Fibroblast of lung (primary cell): ENCODE data around the gene SPNS1. TPM values are rescaled to one million over a fixed set of nuclear protein-coding genes. Genes with fewer than 3 reads are reported as not detected.

ENCODE experiments used
- DNase-seq, 2 donors: peaks; one replicate each; pipeline versions ENCODE4 v3.0.0 to v3.0.0-alpha.2; 2010; ENCODE audit warnings: low read depth in 2 of 2
- H2AFZ ChIP-seq: 2 replicates; pipeline ENCODE4 v1.5.1; 2012; ENCODE audit warnings: low read length, control low read depth, inconsistent platforms
- H3K27ac ChIP-seq: 2 replicates; pipeline ENCODE4 v1.5.1; 2011; ENCODE audit warnings: low read length, control low read depth; ENCODE audit not compliant: insufficient read depth
- H3K27me3 ChIP-seq: 2 replicates; pipeline ENCODE4 v1.5.1; 2011; ENCODE audit warnings: mild to moderate bottlenecking, low read length; ENCODE audit not compliant: control insufficient read depth, insufficient read depth
- H3K36me3 ChIP-seq: 2 replicates; pipeline ENCODE4 v1.5.1; 2011; ENCODE audit warnings: low read length; ENCODE audit not compliant: control insufficient read depth, insufficient read depth
- H3K4me1 ChIP-seq: 2 replicates; pipeline ENCODE4 v1.5.1; 2011; ENCODE audit warnings: low read length; ENCODE audit not compliant: control insufficient read depth, insufficient read depth; ENCODE audit errors: extremely low read depth
- H3K4me2 ChIP-seq: 2 replicates; pipeline ENCODE4 v1.5.1; 2011; ENCODE audit warnings: low read length, control low read depth; ENCODE audit not compliant: insufficient read depth; ENCODE audit errors: extremely low read depth
- H3K4me3 ChIP-seq, 4 experiments: fragments of 200-600 bp in 1 of 4; sonication (generic) in 1 of 4; replicated peaks in 1 of 4; 2 replicates each; pipeline ENCODE4 v1.5.1; 2011 to 2016; ENCODE audit warnings: low read length in 4 of 4, low read depth in 3 of 4, mild to moderate bottlenecking in 3 of 4, control low read depth in 2 of 4, inconsistent platforms in 1 of 4, mixed read lengths in 1 of 4; ENCODE audit not compliant: insufficient read depth in 1 of 4; ENCODE audit errors: control extremely low read depth in 1 of 4
- H3K79me2 ChIP-seq: 2 replicates; pipeline ENCODE4 v1.5.1; 2012; ENCODE audit warnings: mild to moderate bottlenecking, low read length, inconsistent platforms; ENCODE audit not compliant: control insufficient read depth, insufficient read depth
- H3K9ac ChIP-seq: 2 replicates; pipeline ENCODE4 v1.5.1; 2011; ENCODE audit warnings: mild to moderate bottlenecking, low read length, control low read depth; ENCODE audit not compliant: insufficient read depth
- H3K9me3 ChIP-seq: 2 replicates; pipeline ENCODE4 v1.5.1; 2012; ENCODE audit warnings: low read depth, low read length; ENCODE audit not compliant: control insufficient read depth, insufficient read depth
- H4K20me1 ChIP-seq: 2 replicates; pipeline ENCODE4 v1.5.1; 2011; ENCODE audit warnings: low read length; ENCODE audit not compliant: control insufficient read depth, insufficient read depth; ENCODE audit errors: extremely low read depth
- CTCF ChIP-seq, 2 donors: IDR thresholded peaks in 1 of 2; conservative IDR thresholded peaks in 1 of 2; 1 replicate in 1 of 2; 2 replicates in 1 of 2; pipeline ENCODE4 v1.5.1; 2011 to 2012; ENCODE audit warnings: low read length in 2 of 2, control low read depth in 1 of 2, inconsistent platforms in 1 of 2, low read depth in 1 of 2, mild to moderate bottlenecking in 1 of 2
- EZH2 ChIP-seq: IDR thresholded peaks from 2 replicates; pipeline ENCODE4 v1.5.1; 2012; ENCODE audit warnings: low read length, control low read depth, mild to moderate bottlenecking; ENCODE audit errors: missing control alignments
- polyA plus RNA-seq, 2 donors: library from polyadenylated mRNA; depleted of rRNA in 1 of 2; stranded (reverse) in 1 of 2; unstranded in 1 of 2; fragments of >200 nt; gene quantifications; 2 replicates each; pipeline ENCODE4 v1.2.1, GENCODE V29; 2011 to 2012; ENCODE audit warnings: missing spikeins in 1 of 2
- total RNA-seq: library from RNA; depleted of rRNA; stranded (reverse); fragments of >200 nt; gene quantifications from 2 replicates; pipeline ENCODE4 v1.2.1, GENCODE V29; 2014

Gene SPNS1
- total and polyA plus RNA-seq, 2 donors (not counting 1 experiment from before 2014, with no cell fraction given): 19.5 to 27.1 TPM

DNA sequence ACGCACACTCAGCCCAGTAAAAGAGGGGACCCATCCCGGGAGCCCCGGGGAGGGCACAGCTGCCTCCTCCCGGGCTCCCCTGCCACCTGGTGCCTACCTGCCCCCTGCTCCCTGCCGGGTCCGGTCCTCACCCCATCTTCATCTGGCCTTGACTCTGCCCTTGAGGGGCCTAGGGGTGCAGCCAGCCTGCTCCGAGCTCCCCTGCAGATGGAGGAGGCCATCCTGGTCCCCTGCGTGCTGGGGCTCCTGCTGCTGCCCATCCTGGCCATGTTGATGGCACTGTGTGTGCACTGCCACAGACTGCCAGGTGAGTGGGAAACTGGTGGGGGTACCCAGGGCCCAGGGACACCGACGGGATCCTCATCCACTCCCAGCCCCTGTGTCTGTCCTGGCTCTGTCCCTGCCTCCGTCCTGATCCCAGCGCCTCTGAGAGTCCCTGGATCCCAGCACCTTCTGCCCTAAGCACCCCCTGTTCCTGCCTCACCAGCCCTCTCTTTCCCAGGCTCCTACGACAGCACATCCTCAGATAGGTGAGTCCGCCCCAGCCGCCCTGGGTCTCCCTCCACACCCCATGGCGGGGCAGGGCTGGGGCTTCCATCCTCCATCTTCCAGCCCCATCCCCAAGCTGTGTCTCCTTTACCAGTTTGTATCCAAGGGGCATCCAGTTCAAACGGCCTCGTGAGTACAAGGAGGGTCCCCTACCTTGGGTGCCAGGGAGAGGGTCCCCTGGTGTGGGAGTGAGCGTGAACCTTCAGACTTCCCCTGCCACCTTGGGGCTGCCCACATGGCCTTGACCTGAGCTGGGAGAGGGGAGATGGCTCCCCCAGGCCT, 10.8 kb downstream of the SPNS1 start:
- TF ChIP-seq CTCF (conservative IDR thresholded peaks at IDR 0.05 in 1 of 2, IDR thresholded peaks at IDR 0.05 in 1 of 2; ENCODE audit: low read depth in 1 of 2, low read length in 2 of 2): no peak
- TF ChIP-seq EZH2: no peak
- no peaks in the 10 kb centered on the region for H3K79me2 ChIP-seq

GRCh38 chr16:28986046-28986445, 11.5 kb downstream of the SPNS1 start:
- Histone ChIP-seq H3K36me3 (peaks cover 21% of the 10 kb centered on the region), H3K9ac (no peak overlapping the region), H3K4me3 (no peak overlapping the region), H4K20me1 (no peaks in the 10 kb centered on the region), H3K79me2 (no peaks in the 10 kb centered on the region), H3K4me1 (no peaks in the 10 kb centered on the region), H3K27me3 (no peaks in the 10 kb centered on the region), H3K9me3 (no peaks in the 10 kb centered on the region), H3K27ac (no peak overlapping the region), H3K4me2 (no peak overlapping the region), H2AFZ (no peak overlapping the region)
- no peak for DNase-seq
- TF ChIP-seq EZH2: no peak
- no peak for TF ChIP-seq CTCF (conservative IDR thresholded peaks at IDR 0.05 in 1 of 2, IDR thresholded peaks at IDR 0.05 in 1 of 2; ENCODE audit: low read depth in 1 of 2, low read length in 2 of 2)

More for the DNA sequence above, 10.8 kb downstream of the SPNS1 start:
- no peak overlapping the region for H2AFZ ChIP-seq
- no peaks in the 10 kb centered on the region for H3K4me1 ChIP-seq
- H3K4me2 ChIP-seq: no peak overlapping the region
- H3K9me3 ChIP-seq: no peaks in the 10 kb centered on the region
- no peaks in the 10 kb centered on the region for H4K20me1 ChIP-seq
- H3K9ac ChIP-seq: no peak overlapping the region
- no peak for DNase-seq
- no peaks in the 10 kb centered on the region for H3K27me3 ChIP-seq
- H3K36me3 ChIP-seq: peaks cover 21% of the 10 kb centered on the region
- no peak overlapping the region for H3K4me3 ChIP-seq
- H3K27ac ChIP-seq: no peak overlapping the region

GRCh38 chr16:28986492-28986891, 11.9 kb downstream of the SPNS1 start:
- H3K9ac ChIP-seq: no peak overlapping the region
- H3K9me3 ChIP-seq: no peaks in the 10 kb centered on the region
- no peaks in the 10 kb centered on the region for H3K4me1 ChIP-seq
- DNase-seq: no peak
- H3K4me2 ChIP-seq: no peak overlapping the region
- no peak overlapping the region for H3K27ac ChIP-seq
- H3K36me3 ChIP-seq: peaks cover 18% of the 10 kb centered on the region
- no peak overlapping the region for H2AFZ ChIP-seq
- H3K27me3 ChIP-seq: no peaks in the 10 kb centered on the region
- no peaks in the 10 kb centered on the region for H4K20me1 ChIP-seq
- no peaks in the 10 kb centered on the region for H3K79me2 ChIP-seq
- TF ChIP-seq CTCF (conservative IDR thresholded peaks at IDR 0.05 in 1 of 2, IDR thresholded peaks at IDR 0.05 in 1 of 2; ENCODE audit: low read depth in 1 of 2, low read length in 2 of 2): no peak
- TF ChIP-seq EZH2: no peak
- H3K4me3 ChIP-seq: no peak overlapping the region
